H1 (cell line): ENCODE results near the gene PRPS1.

Experiments
- CEBPB ChIP-seq: IDR thresholded peaks from 2 replicates; pipeline ENCODE4 v1.6.1; 2012; ENCODE audit warnings: low read depth, low read length
- CHD2 ChIP-seq: IDR thresholded peaks from 2 replicates; pipeline ENCODE4 v1.6.1; 2012; ENCODE audit warnings: low read length, improper control_type of control experiment
- CTCF ChIP-seq, 3 experiments: IDR thresholded peaks; 1 replicate in 2 of 3; 2 replicates in 1 of 3; pipeline versions ENCODE4 v1.5.1 to v1.6.1; 2011; ENCODE audit warnings: low read length in 3 of 3, mild to moderate bottlenecking in 3 of 3, inconsistent platforms in 2 of 3, low read depth in 1 of 3, moderate library complexity in 1 of 3; ENCODE audit not compliant: insufficient read depth in 1 of 3; ENCODE audit errors: control extremely low read depth in 1 of 3
- POLR2A ChIP-seq, 2 experiments: IDR thresholded peaks; 1 replicate in 1 of 2; 2 replicates in 1 of 2; pipeline ENCODE4 v1.6.1; 2011; ENCODE audit warnings: low read depth in 2 of 2, low read length in 2 of 2, mild to moderate bottlenecking in 2 of 2; ENCODE audit errors: control extremely low read depth in 1 of 2
- POLR2AphosphoS5 ChIP-seq: IDR thresholded peaks from 2 replicates; pipeline ENCODE4 v1.6.1; 2011; ENCODE audit warnings: low read depth, low read length
- RAD21 ChIP-seq, 2 experiments: IDR thresholded peaks in 1 of 2; conservative IDR thresholded peaks in 1 of 2; 2 replicates each; pipeline ENCODE4 v1.6.1; 2011; ENCODE audit warnings: low read depth in 2 of 2, low read length in 2 of 2, improper control_type of control experiment in 1 of 2, inconsistent platforms in 1 of 2, mild to moderate bottlenecking in 1 of 2, moderate library complexity in 1 of 2
- RBBP5 ChIP-seq: IDR thresholded peaks from 2 replicates; pipeline ENCODE4 v1.7.1; 2012; ENCODE audit warnings: low read depth, mild to moderate bottlenecking, inconsistent platforms, low read length, moderate library complexity, borderline replicate concordance
- RXRA ChIP-seq: IDR thresholded peaks from 2 replicates; pipeline ENCODE4 v1.6.1; 2011; ENCODE audit warnings: low read depth, mild to moderate bottlenecking, low read length, moderate library complexity; ENCODE audit not compliant: insufficient read depth
- SIN3A ChIP-seq, 2 experiments: IDR thresholded peaks in 1 of 2; conservative IDR thresholded peaks in 1 of 2; 2 replicates each; pipeline ENCODE4 v1.6.1; 2011 to 2012; ENCODE audit warnings: low read length in 2 of 2, improper control_type of control experiment in 1 of 2, low read depth in 1 of 2, mild to moderate bottlenecking in 1 of 2
- TCF12 ChIP-seq: IDR thresholded peaks from 2 replicates; pipeline ENCODE4 v1.6.1; 2011; ENCODE audit warnings: low read depth, mild to moderate bottlenecking, low read length
- USF2 ChIP-seq: IDR thresholded peaks from 2 replicates; pipeline ENCODE4 v1.6.1; 2011; ENCODE audit warnings: low read length, improper control_type of control experiment
- YY1 ChIP-seq: IDR thresholded peaks from 2 replicates; pipeline ENCODE4 v1.6.1; 2011; ENCODE audit warnings: low read depth, mild to moderate bottlenecking, low read length

- TF ChIP-seq RAD21 (IDR thresholded peaks at IDR 0.05 in 1 of 2, conservative IDR thresholded peaks at IDR 0.05 in 1 of 2; ENCODE audit: low read depth in 2 of 2, low read length in 2 of 2) (no peak), CHD2 (no peak), POLR2A (IDR thresholded peaks at IDR 0.05; ENCODE audit: control extremely low read depth in 1 of 2, low read depth in 2 of 2, low read length in 2 of 2) (no peak), CTCF (IDR thresholded peaks at IDR 0.05; ENCODE audit: control extremely low read depth in 1 of 3, insufficient read depth in 1 of 3, low read depth in 1 of 3, low read length in 3 of 3) (no peak), TCF12 (no peak), SIN3A (conservative IDR thresholded peaks at IDR 0.05 in 1 of 2, IDR thresholded peaks at IDR 0.05 in 1 of 2; ENCODE audit: low read depth in 1 of 2, low read length in 2 of 2) (no peak), RBBP5 (no peak), POLR2AphosphoS5 (no peak), USF2 (no peak), YY1 (no peak), CEBPB (no peak), RXRA (no peak)
Measured at GRCh38 chrX:107654566-107654871, 26.2 kb downstream of the PRPS1 start.
